Transverse colon (tissue), 4 donors: Measurements from ENCODE around the gene TNFSF11. TPM values are rescaled to one million over a fixed set of nuclear protein-coding genes. Genes with fewer than 3 reads are reported as not detected.

Source experiments
- DNase-seq: peaks from one replicate; pipeline ENCODE4 v3.0.0-alpha.2; 2019
- H3K27ac ChIP-seq, 4 donors: fragments of 200-600 bp; sonication (generic); 2 replicates each; pipeline ENCODE4 v1.5.1; 2016 to 2018; ENCODE audit warnings: inconsistent platforms in 4 of 4
- H3K27me3 ChIP-seq: fragments of 200-600 bp; sonication (generic); 2 replicates; pipeline ENCODE4 v1.5.1; 2017; ENCODE audit warnings: inconsistent platforms
- H3K36me3 ChIP-seq, 4 donors: fragments of 200-600 bp; sonication (generic); 2 replicates each; pipeline ENCODE4 v1.5.1; 2017 to 2019; ENCODE audit warnings: inconsistent platforms in 4 of 4
- H3K4me1 ChIP-seq, 4 donors: fragments of 200-600 bp; sonication (generic); 2 replicates each; pipeline ENCODE4 v1.5.1; 2017 to 2020; ENCODE audit warnings: inconsistent platforms in 4 of 4
- H3K4me3 ChIP-seq, 4 donors: fragments of 200-600 bp; sonication (generic); 1 replicate in 1 of 4; 2 replicates in 3 of 4; pipeline versions ENCODE4 v1.5.1 to v1.6.1; 2017 to 2019; ENCODE audit warnings: inconsistent platforms in 4 of 4
- H3K9me3 ChIP-seq, 2 donors: fragments of 200-600 bp; sonication (generic); 2 replicates each; pipeline ENCODE4 v1.5.1; 2017 to 2019; ENCODE audit warnings: inconsistent platforms in 2 of 2
- EP300 ChIP-seq: sonication (generic); formaldehyde crosslinking; IDR thresholded peaks from one replicate; pipeline ENCODE4 v1.6.1; 2017; ENCODE audit warnings: antibody characterized with exemption, low read depth
- POLR2A ChIP-seq: fragments of 450-650 bp; IDR thresholded peaks from one replicate; pipeline ENCODE4 v1.6.1; 2016; ENCODE audit warnings: antibody characterized with exemption, mild to moderate bottlenecking, moderate library complexity
- POLR2AphosphoS5 ChIP-seq, 3 donors: sonication (generic); formaldehyde crosslinking; IDR thresholded peaks; one replicate each; pipeline ENCODE4 v1.6.1; 2016; ENCODE audit warnings: antibody characterized with exemption in 3 of 3
- WGBS, 2 donors: methylation state at CpG; one replicate each; pipeline ENCODE4 v1.1.5; 2018; ENCODE audit warnings: low coverage in 1 of 2; 5-methylcytosine and 5-hydroxymethylcytosine counted together
- in situ Hi-C, 4 donors: fragments of 200-750 bp; cut with MboI; loops; one replicate each; pipeline versions ENCODE4 v1.15.0 to v1.15.1; 2017; ENCODE audit warnings: low sequenced_read_pairs in 3 of 4, low pct_ligation_motif_present in 1 of 4, low pct_unique_long_range_greater_than_20kb in 1 of 4
- intact Hi-C: fragments of 100-400 bp; cut with DNase I; formaldehyde crosslinking; loops from one replicate; pipeline ENCODE4 v1.15.1; 2023; ENCODE audit warnings: low total_unique reads
- total RNA-seq, 4 donors: library from RNA; depleted of rRNA; stranded (reverse); fragments of >200 nt; gene quantifications; one replicate each; pipeline ENCODE4 v1.1.0, GENCODE V29; 2016
- TF ChIP-seq, protein P1 (sequence below), 5 experiments: fragments of 200-600 bp in 3 of 5; fragments of 450-650 bp in 2 of 5; sonication (generic) in 3 of 5; IDR thresholded peaks; 1 replicate in 2 of 5; 2 replicates in 3 of 5; pipeline ENCODE4 v1.5.1; 2016 to 2017; ENCODE audit warnings: antibody characterized with exemption in 5 of 5, inconsistent platforms in 3 of 5, mild to moderate bottlenecking in 2 of 5, moderate library complexity in 1 of 5

Gene TNFSF11
- total RNA-seq, 4 donors from 2014 or later: 0.79 TPM; not detected in 3

DNA sequence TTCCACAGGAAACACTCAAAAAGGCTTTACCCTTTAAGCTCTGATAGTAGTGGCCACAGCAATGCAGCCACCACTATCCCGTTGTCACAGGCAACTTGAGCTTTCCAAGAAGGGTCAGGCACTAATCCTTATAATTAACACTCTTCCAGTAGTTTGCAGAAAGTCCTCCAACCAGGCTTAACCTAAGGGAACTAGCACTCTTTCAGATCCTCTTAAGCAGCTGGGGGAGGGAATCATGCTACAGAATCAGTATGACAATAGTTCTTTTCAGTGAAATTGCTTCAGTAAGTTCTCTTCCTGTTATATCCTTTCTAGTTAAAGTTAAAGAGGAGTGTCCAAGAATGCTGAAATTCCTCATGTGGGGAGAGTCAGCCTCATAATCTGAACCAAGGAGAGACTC, 82.2 kb downstream of the TNFSF11 start:
- 44% methylated on average over 1 of the region's 1 CpG; no CpG with 5 or more reads in 1 of the 2 donors for WGBS, 2 donors
- Histone ChIP-seq H3K9me3 (no peaks in the 10 kb centered on the region), H3K4me3 (no peak overlapping the region), H3K27ac (no peak overlapping the region), H3K27me3 (peaks cover 17% of the 10 kb centered on the region), H3K4me1 (no peaks in the 10 kb centered on the region), H3K36me3 (no peaks in the 10 kb centered on the region)
- TF ChIP-seq EP300 (no peak), POLR2AphosphoS5 (IDR thresholded peaks at IDR 0.05) (no peak), POLR2A (no peak)
- TF ChIP-seq, protein P1, sequence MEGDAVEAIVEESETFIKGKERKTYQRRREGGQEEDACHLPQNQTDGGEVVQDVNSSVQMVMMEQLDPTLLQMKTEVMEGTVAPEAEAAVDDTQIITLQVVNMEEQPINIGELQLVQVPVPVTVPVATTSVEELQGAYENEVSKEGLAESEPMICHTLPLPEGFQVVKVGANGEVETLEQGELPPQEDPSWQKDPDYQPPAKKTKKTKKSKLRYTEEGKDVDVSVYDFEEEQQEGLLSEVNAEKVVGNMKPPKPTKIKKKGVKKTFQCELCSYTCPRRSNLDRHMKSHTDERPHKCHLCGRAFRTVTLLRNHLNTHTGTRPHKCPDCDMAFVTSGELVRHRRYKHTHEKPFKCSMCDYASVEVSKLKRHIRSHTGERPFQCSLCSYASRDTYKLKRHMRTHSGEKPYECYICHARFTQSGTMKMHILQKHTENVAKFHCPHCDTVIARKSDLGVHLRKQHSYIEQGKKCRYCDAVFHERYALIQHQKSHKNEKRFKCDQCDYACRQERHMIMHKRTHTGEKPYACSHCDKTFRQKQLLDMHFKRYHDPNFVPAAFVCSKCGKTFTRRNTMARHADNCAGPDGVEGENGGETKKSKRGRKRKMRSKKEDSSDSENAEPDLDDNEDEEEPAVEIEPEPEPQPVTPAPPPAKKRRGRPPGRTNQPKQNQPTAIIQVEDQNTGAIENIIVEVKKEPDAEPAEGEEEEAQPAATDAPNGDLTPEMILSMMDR (IDR thresholded peaks at IDR 0.05): no peak
- intact Hi-C loops: no loop called here
- DNase-seq: no peak
- in situ Hi-C loops: no loop called here

DNA sequence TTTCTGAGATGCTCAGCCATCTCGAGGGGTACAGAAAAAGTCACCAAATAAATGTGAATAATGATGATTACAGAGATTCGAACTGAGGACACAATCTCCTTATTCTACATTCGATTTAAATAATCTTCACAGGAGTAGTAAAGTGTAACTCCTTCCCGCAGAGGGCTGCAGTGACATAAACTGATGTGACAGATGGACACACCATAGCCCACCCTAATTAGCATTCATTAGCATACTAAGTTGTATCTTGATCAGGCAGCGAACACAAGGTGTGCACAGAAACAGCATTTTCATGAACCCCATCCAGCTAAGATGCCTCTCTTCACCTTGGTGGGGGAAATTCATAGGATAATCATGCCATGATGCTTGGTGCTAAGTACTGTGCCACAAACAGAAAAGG, 83.0 kb downstream of the TNFSF11 start:
- no peaks in the 10 kb centered on the region for H3K4me1 ChIP-seq
- intact Hi-C loops: no loop called here
- 82 to 85% methylated on average over 5 of the region's 5 CpGs for WGBS, 2 donors

More for the DNA sequence above, 83.0 kb downstream of the TNFSF11 start:
- no peak overlapping the region for H3K27ac ChIP-seq
- no peak for DNase-seq
- no peak overlapping the region for H3K4me3 ChIP-seq
- TF ChIP-seq POLR2A (no peak), POLR2AphosphoS5 (IDR thresholded peaks at IDR 0.05) (no peak), EP300 (no peak)
- TF ChIP-seq, protein P1 (IDR thresholded peaks at IDR 0.05): no peak
- H3K9me3 ChIP-seq: no peaks in the 10 kb centered on the region
- H3K36me3 ChIP-seq: no peaks in the 10 kb centered on the region
- in situ Hi-C loops: no loop called here
- peaks cover 17% of the 10 kb centered on the region for H3K27me3 ChIP-seq

Other genes starting within 250 kb of the TNFSF11 start
- not detected for gene FAM216B, start 207.4 kb downstream of the TNFSF11 start, total RNA-seq